Erythroblast (primary cell): ENCODE data around the gene RAD50.
"Not testable (repeated sequence)": the region's sequence is repeated elsewhere in the genome, so short reads cannot be mapped to it uniquely, and the experiment has no call there.

Experiments
- DNase-seq, 2 experiments: peaks; one replicate each; lab custom pipeline; 2025; lab: John Stamatoyannopoulos, UW
- GATA1 ChIP-seq: IDR thresholded peaks from 2 replicates; pipeline ENCODE4 v1.6.1; 2011; ENCODE audit warnings: low read depth, mild to moderate bottlenecking, control low read depth, low read length, moderate library complexity
- POLR2A ChIP-seq: IDR thresholded peaks from 2 replicates; pipeline ENCODE4 v1.6.1; 2011; ENCODE audit warnings: mild to moderate bottlenecking, low read length

RAD50 gene

GRCh38 chr5:132556763-132557477, at the start of gene RAD50:
Gene RAD50 (plus strand): TSS chr5:132556977. CDS start chr5:132557325, 348 bp downstream.
- TF ChIP-seq POLR2A (peak; percentile 94), GATA1 (no peak)

GRCh38 chr5:132510076-132510475, 46.7 kb upstream of the RAD50 start:
- DNase-seq = no peak
- TF ChIP-seq POLR2A = no peak
- TF ChIP-seq GATA1 = no peak

More at GRCh38 chr5:132556763-132557477, at the start of gene RAD50:
- DNase-seq = peak; percentile 94 to 95

GRCh38 chr5:132513618-132514336, 43.0 kb upstream of the RAD50 start:
- DNase-seq = not testable (repeated sequence)

- DNase-seq = not testable (repeated sequence)
These were observed 34.7 kb upstream of the RAD50 start for GRCh38 chr5:132522067-132522466.

- not testable (repeated sequence) for DNase-seq
These were observed 31.9 kb upstream of the RAD50 start for GRCh38 chr5:132524877-132525276.

- no peak for DNase-seq
- no peak for TF ChIP-seq GATA1
- no peak for TF ChIP-seq POLR2A
These were observed 31.5 kb upstream of the RAD50 start for GRCh38 chr5:132525299-132525724.

GRCh38 chr5:132526290-132526973, 30.3 kb upstream of the RAD50 start:
- DNase-seq = peak; percentile 59 to 83
- TF ChIP-seq POLR2A (no peak), GATA1 (no peak)

GRCh38 chr5:132526974-132527564, 29.7 kb upstream of the RAD50 start:
- TF ChIP-seq POLR2A (no peak), GATA1 (no peak)
- DNase-seq = peak; percentile 66 to 80

- no peak for TF ChIP-seq GATA1
- TF ChIP-seq POLR2A = no peak
- no peak for DNase-seq
These were observed 28.8 kb upstream of the RAD50 start for GRCh38 chr5:132528021-132528420.

- TF ChIP-seq POLR2A = no peak
- TF ChIP-seq GATA1 = no peak
- DNase-seq = peak in 1 of 2 experiments; percentile 16
These were observed 27.7 kb upstream of the RAD50 start for GRCh38 chr5:132528866-132529634.

- no peak for DNase-seq
- TF ChIP-seq GATA1 (no peak), POLR2A (no peak)
These were observed 25.8 kb upstream of the RAD50 start for GRCh38 chr5:132530946-132531345.

GRCh38 chr5:132539716-132540115, 17.1 kb upstream of the RAD50 start:
- TF ChIP-seq GATA1 (no peak), POLR2A (no peak)
- no peak for DNase-seq

- TF ChIP-seq GATA1 = no peak
- no peak for TF ChIP-seq POLR2A
- no peak for DNase-seq
These were observed 16.6 kb upstream of the RAD50 start for GRCh38 chr5:132540149-132540548.
